ENCODE measurements around the gene AURKB.
A peak's percentile ranks its signal among the peaks of the same experiment; 100 is the strongest.

Gene AURKB

GRCh38 chr17:8161289-8162232 lies 48.8 kb downstream of the AURKB start:
- no peak for DNase-seq (ENCODE audit: low spot score)

DNA sequence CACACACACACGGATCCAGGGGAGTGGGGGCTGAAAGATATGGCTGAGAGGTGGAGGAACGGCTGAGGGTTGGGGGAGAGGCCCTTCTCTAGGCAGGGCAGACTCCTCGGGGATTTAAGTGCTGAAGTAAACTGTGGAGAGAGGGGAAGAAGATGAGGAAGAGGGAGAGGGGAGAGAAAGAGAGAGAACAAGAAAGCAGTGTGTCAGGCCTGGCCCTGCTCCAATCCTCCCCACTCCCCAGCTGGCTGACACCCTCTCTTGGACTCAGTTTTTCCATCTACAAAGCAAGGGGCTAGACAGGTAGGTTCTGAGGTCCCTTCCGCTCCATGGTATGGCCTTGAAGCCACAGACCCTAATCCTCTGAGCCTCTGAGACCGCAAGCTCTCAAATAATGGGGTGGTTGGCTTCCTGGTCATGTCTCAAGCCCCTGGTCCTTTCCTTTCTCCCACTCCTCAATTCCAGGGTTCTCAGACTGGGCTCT lies 49.6 kb downstream of the AURKB start:
- no peak for DNase-seq (ENCODE audit: low spot score)

DNA sequence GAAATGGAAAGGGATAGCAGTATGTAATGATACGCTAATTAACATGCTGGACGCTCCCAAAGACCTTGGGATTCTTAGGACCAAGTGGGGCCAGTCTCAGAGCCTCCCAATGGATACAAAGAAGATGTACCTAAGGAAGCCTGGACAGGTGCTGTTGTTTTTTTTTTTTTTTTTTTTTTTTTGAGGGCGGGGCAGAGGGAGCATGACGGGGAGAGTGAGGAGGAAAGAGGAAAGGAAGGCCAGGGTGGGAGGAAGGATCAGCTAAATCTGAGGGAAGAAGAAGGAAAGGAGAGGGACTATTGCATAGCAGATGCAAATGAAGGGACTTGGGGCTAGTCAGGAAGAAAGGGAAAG lies 50.2 kb downstream of the AURKB start:
- DNase-seq (ENCODE audit: low spot score), result no peak

DNA sequence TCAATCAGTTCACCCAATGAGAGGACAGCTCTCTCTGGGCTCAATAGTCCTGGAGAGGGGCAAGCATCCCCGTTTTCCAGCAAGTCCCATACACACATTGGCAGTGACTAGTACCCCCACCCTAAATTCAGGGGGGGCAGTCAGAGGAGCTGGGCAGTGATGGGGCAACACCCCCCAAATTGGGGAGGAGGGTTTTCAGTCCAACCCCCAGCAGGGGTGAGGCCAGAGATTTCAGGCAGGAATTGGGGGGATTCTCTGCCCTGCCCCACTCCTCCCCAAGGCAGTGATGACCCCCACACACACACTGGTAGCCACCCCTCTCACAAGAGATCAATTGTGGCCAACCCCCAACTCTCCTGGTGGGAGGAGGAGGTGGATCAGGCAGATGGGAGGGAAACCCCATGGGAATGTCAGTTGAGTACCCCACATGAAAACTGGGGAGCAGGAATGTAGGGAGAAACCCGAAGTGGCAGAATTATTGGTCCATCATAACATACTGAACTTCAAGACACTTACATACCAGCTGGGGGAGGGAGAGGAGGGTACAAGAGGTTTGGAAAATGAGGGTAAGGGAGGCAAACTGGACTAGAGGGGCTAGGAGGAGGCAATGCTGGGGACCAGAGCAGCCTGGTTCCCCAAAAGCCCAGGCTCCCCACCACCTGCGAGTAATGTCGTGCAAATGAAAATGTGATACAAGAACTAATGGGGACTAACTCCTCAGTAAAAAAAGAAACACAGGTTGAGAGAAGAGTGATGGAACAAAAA lies 50.7 kb downstream of the AURKB start:
- no peak for DNase-seq (ENCODE audit: low spot score)

DNA sequence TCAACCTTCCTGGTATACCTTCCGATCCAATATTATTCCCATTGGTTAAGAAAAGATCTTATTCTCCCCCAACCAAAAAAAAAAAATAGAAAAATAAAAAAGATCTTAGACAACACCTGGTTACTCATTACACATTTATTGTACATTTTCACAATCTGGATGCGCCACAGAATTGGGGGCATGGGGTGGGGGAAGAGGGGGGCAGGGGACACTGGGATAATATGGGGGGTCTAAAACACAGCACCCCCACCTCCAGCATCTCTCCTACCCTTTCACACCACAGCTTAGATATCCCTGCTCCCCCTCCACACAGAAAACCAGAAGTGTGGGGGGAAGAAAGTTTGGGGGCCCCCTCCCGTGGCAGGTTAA lies 51.4 kb downstream of the AURKB start:
- DNase-seq (ENCODE audit: low spot score), result no peak

DNA sequence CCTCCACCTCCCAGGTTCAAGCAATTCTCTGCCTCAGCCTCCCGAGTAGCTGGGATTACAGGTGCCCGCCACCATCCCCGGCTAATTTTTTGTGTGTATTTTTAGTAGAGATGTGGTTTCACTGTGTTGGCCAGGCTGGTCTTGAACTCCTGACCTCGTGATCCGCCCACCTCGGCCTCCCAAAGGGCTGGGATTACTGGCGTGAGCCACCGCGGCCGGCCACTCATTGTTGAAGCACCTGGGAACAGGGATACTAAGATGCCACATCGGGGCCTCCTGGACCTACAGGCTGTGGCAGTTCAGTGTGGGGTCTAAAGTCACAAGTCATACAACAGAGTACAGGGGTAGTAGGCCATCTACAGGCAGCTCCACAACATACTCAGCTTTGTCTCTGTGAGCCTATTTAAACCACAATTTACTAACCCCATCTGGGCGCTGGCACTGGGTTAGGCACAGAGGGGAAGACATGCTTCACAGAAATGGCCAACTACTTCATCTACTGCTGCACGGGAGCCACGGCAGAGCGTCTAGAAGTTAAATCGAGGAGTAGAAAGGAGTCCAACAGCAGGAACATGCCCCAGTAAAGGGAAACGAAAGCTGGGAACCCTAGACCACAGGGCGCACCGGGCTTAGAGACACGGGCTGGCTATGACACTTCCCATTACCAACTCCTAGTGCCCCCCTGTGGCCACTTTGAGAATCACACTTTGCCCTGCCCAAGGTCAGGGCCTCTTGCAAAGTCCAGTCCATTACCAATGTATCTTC lies 51.9 kb downstream of the AURKB start:
- peak; percentile 87 for DNase-seq (ENCODE audit: low spot score)

DNA sequence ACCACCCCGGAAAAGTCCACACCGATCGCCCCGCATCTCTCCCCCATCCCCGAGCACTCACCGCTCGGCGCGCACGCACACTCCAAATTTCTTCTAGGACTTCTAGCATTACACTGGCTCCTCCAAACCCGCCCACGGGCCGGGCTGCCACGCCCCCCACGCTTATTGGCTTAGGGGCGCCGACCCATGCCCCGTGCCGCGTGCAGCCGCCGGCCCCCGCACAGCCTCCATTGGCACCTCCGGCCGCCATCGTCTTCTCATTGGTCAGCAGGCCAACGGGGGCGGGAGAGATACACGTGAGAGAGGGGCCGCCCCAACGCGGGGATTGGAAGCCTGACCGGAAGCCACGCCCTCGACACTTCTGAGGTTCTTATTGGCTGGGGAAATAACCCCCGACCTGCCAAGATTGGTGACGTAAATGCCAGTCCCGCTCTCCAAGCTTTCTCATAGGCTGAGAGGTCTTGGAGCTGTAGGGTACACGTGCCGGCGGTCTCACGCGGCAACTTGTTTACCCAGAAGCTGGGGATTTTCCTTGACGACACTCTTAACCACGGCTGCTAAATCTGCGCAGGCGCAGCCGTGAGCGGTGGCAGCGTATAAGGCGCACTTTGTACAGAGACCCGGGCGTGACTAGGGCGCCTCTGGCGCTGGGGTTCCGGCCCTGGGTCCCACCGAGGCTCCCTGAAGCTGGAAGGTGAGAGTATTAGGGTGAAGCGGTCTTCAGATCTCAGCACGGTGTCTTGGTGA lies 54.0 kb downstream of the AURKB start:
- peak; percentile 100 for DNase-seq (ENCODE audit: low spot score)

- no peak for DNase-seq (ENCODE audit: low spot score)
Measured at GRCh38 chr17:8155996-8156245, 54.5 kb downstream of the AURKB start.

DNA sequence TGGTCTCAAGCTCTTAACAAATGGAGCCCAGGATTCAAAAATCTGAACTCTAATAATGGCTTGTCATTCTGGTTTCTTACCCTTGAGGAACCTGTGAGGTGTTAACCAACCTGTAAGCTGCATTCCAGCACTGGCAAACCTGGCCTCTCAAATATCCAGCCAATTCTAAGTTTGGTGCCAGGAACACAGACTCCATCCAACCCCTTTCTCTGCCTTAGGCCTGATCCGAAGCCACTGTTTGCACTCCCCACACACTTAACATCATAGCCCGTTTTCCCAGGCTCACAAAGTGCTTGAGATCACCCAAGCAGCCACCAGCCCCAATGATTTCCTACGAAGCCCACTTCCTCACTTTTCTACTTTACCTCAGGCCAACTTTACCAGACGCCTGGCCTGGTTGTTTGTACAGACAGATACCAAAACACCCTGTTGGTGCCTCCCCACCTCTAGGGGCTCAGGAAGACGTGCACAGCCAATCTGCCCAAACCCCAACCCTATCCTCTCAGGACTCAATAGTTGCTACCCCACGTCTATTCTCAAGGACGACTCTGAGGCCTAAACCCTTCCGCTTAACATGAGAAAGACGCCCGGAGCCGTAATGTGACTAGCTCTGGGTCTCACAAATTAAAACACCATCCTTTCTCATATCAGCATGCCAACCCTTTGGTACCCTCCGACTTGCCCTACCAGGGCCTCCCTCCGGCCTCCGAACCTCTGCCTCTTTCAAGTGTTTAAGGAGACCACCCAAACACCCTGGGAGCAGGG lies 55.0 kb downstream of the AURKB start:
- DNase-seq (ENCODE audit: low spot score), result no peak

Measured in left forelimb (tissue), 1 donor.